ENCODE results near the gene MRPL48.
"Not testable (repeated sequence)": the region's sequence is repeated elsewhere in the genome, so short reads cannot be mapped to it uniquely, and the experiment has no call there.

The MRPL48 gene

DNA sequence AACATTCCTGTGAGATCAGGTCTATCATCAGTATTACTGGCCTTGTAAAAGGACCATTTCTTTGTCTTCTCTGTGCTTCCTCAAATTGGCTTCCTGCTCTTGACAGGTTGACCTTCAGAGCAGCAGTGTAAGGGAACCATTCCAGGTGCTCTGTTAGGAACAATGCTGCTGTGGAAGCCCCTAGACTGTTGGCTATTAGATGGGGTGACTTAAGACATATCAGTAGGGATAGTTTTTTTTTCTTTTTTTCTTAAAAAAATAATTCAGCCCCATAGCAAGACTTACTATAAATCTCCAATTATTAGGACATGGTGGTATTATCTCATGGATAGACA is 51.4 kb downstream of the MRPL48 start:
- DNase-seq (ENCODE audit: low spot score): no peak

DNA sequence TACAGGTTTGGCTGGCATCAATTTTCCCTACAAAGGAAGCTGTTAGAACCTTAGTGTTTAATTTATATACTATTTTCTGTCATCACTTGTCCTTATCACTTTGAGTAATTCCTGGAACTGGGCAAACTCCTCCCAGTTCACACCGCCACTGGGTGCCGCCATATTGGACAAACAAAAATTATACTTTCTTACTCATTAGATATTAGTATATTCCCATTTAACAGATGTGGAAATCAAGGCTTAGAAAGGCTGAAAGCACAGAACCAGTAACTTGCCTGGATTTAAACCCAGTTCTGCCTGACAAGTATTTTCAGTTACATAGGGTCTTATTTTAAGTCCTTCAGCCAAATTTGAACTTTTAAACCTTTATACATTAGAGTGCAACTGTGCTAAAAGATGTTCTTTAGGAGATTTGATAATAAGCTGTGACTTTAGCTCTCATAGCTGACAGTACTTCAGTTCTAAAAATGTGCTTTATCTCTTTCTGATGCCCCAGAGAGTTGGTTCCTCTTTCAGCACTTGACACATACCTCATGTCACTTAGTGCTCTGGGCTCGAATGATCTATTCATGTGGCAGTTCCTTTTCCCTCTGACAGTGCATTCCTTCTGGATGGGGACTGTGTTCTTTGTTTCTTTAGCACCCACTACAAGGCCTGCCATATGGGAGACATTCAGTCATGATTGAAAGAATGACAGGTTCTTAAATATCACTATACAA is 63.5 kb downstream of the MRPL48 start:
- no peak for DNase-seq (ENCODE audit: low spot score)

DNA sequence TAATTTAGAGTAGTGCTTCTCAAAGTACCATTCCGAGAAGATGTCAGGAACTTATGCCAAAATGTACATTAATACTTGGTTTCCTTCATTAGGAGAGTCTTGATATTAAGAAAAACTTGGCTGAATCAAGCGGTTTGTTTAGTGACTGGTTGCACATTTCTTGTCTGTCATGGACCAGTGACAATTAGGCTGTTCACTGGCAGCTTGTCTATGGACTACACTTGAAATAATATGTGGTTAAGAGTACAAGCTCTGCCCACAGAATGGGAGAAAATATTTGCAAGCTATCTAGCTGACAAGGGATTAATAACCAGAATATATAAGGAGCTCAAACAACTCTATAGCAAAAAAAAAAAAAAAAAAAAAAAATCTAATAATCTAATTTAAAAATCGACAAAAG is 64.4 kb downstream of the MRPL48 start:
- no peak for DNase-seq (ENCODE audit: low spot score)

DNA sequence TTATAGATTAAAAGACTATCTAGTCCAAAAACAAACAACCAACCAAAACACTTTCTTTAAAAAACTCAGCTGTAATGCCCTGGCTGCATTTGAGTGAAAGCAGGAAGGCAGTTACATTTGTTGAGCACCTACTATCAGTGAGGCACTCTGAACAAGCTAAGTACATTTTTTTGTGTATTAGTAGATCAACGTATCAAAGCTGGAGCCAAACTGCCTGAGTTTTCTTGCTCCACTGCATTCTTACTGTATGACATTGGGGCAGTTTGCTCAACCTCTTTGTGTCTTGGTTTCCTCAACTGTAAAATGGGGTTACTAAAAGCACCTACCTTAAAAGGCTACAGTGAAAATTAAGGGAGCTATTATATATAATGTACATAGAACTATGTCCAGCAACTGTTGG is 67.0 kb downstream of the MRPL48 start:
- DNase-seq (ENCODE audit: low spot score): no peak

DNA sequence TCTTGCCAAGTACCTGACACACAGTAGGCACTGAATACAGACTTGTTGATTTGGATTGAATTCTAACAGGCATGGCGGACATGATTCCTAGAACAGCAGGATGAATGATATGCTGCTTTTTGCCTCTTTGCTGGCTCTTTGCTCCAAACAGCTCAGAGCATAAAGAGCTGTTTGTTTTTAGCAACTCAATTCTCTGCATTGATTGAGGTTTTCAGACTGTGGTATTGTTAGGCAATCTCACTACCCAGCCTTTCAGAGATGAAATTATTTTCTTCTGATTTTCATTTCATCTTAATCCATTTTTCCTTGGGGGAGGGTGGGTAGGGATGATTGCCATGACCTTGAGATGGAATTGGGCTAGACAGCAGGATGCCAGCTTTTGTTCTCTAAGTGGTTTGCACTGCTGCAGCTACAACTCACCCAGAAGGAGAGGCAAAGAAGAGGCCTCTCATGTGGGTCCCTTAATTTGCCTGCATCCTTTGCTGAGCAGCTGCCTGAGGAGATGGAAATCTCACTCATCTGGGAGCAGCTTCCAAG is 68.4 kb downstream of the MRPL48 start:
- DNase-seq (ENCODE audit: low spot score): no peak

DNA sequence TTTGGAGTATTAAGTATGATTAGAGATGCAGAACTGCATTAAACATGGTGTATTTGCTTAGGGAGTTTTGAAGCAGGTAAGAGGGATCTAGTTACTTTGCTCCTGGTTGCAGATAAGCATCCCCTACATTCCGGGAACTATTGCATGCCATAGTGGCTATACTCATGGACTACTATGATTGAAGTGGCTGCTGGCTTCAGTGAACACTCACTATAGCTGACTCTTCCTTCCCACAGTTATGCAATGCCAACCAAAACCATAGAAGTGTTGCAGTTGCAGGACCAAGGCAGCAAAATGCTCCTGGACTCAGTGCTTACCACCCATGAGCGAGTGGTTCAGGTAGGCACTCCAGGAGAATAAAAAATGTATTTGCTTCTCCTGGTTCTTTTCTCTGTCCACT is 72.0 kb downstream of the MRPL48 start:
- no peak for DNase-seq (ENCODE audit: low spot score)

DNA sequence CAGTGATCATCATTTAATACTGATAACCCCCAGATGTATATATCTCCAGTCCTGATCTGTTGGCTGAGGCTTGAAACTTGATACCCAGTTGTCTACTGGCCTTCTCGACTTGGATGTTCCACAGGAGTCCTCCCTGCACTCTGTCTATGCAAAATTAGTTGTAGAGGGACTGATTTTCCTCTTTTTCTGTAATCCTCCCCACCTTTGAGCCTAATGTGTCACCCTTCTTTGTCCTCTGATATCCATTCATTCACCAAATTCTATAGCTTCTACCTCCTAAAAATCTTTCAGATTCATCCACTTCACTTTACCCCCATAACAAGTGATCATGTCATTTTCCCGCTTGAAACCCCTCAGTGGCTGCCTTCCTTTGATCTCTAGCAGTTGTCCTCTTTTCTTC is 72.5 kb downstream of the MRPL48 start:
- DNase-seq (ENCODE audit: low spot score): no peak

DNA sequence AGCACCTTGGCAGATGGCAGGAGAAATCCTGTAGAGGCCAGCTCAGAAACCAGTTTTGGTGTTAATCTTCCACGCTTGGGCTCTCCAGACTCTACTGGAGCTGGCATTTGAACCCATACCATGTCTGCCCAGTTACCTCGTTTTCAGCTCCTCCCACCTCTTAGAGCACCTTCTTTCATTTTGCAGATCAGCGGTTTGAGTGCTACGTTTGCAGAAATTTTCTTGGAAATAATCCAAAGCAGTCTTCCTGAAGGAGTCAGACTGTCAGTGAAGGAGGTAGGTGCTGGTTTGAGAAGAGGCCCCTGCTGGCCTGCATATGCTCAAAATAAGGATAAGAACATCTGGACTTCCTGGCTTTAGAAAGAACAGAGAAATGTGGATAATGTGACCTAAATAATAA is 75.3 kb downstream of the MRPL48 start:
- DNase-seq (ENCODE audit: low spot score): no peak

DNA sequence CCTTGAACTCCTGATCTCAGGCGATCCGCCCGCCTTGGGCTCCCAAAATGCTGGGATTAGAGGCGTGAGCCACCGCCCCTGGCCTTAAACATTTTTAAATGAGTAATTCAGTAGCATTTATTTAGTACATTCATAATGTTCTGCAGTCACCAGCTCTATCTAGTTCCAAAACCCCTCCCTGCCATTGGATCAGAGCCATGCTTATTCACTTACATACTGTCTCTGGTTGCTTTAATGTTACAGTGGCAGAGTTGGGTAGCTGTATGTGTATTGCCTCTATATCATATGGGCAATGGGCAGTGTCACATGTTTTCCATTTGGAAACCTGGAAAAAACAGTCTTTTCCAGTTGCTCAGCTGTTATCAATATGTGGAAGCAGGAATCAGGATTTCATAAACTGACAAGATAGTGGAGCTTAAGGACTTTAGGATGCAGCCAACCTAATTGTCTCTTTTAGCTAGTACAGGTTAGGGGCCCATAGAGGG is 78.5 kb downstream of the MRPL48 start:
- no peak for DNase-seq (ENCODE audit: low spot score)

DNA sequence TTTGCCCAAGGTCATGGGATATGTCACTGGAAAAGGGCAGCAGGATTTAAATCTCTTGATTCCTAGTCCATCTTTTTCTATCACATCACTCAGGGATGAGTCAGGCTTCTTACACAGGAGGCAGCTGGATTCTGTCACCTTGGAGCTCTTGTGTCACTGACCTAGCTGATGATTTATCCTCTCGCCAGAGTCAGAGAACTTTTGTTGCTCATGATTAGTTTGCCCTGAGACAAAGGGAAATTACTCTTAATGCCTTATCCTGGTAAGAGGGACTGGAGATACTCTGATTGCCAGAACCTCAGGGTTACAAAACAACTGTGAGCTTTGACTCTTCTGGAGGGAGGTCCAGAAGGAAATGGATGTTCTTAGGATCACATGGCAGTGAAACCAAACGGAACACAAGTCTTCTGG is 78.9 kb downstream of the MRPL48 start:
- peak; percentile 22 for DNase-seq (ENCODE audit: low spot score)

DNA sequence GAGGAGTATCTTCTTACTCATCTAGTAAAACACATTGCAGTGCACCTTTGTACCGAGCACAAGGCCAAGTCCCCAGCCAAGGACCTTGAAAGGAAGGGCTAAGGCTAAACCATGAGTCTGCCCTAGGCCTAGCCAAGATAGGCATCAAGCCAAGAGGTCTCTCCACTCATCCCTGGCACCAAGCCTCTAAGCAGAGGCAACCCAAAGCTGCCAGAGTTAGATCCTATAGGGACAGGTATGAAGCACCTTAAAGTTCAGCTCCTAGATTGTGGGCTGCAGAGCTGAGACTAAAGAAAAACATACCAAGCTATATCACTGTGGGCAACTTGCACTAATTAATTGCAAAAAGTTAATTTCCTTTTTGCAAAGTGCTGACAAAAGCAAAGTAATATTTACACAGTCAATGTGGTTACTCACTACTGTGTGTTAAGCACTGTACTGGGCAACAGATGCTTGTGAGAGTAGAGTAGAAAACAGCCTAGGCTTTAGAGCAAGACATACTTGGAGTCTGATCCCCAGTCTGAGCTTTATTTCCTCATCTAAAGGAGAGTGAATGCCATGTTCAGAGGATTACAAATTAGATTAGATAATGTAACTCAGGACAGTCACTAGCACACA is 81.8 kb downstream of the MRPL48 start:
- DNase-seq (ENCODE audit: low spot score): peak; percentile 14

DNA sequence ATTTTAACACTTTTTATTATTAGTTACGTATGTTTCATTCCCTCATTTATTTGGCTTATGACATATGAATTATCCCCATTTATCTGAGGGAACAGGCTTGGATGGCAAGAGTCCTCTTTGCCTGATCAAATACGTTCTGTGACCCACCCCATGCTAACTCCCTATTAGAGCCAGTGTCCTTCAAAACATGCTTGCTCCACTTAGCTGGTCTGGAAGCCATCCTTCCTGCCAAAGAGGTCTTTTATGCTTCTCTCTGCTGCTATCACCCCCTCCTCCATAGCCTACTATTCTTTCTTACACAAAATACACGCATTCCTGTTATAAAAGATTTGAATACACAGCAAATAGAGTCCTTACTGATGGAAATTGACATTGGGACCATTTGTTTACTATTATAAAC is 82.6 kb downstream of the MRPL48 start:
- no peak for DNase-seq (ENCODE audit: low spot score)

DNA sequence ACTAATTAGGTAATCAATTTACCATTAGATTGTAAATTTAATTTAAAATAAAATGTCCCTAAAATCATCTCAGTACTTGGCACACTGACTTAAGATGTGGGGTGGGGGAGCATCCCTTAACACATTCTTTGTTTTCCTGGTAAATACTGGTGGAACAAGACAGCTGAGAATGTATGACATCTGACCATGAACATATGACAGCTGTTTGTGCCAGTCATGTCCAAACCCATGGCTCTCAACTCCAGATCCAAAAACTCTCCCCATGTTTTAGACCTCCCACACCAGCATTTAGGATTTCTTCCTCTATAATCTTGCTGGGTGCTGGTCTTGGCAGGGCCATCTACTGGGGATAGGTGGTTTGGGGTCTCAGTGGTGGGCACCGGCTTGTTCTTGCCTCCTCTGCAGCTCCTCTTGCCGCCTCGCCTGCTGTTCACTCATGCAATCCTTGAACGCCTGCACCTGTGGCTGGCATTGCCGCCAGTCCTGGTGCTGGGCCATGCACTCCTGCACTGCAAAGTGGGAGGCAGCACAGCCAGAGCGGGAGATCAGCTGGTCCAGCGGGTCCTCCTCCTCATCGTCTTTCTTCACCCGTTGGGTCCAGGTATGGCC is 85.2 kb downstream of the MRPL48 start:
- no peak for DNase-seq (ENCODE audit: low spot score)

DNA sequence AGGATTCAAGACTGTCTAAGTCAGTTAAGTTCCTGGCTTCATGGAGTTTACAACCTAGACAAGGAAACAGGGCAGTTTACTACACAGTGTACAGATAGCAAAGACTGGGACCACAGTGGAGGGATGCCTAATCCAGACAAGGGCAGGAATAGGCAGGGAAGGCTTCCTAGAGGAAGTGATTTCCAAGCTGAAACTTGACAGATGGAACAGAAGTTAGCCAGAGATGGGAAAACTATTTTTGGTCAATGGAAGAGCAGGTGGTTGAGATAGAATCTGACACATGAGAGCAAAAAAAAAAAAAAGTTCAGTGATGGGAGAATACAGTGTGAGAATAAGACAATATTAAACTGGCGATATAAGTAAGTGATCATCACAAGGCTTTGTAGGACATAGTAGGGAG is 87.7 kb downstream of the MRPL48 start:
- no peak for DNase-seq (ENCODE audit: low spot score)

DNA sequence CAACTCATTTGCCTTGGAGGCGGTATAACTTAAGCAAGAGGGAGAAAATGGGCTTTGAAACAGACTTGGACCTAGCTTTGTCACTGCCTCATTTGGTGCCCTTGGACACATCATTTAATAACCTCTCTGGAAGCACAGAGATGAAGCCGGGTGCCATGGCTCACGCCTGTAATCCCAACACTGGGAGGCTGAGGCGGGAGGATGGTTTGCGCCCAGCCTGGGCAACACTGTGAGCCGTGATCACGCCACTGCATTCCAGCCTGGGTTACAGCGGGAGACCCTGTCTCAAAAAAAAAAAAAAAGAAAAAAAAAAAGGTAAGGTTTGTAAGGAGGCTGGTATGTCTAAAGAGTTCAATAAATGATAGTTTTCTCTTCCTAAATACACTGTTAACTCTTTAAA is 88.2 kb downstream of the MRPL48 start:
- DNase-seq (ENCODE audit: low spot score): no peak

DNA sequence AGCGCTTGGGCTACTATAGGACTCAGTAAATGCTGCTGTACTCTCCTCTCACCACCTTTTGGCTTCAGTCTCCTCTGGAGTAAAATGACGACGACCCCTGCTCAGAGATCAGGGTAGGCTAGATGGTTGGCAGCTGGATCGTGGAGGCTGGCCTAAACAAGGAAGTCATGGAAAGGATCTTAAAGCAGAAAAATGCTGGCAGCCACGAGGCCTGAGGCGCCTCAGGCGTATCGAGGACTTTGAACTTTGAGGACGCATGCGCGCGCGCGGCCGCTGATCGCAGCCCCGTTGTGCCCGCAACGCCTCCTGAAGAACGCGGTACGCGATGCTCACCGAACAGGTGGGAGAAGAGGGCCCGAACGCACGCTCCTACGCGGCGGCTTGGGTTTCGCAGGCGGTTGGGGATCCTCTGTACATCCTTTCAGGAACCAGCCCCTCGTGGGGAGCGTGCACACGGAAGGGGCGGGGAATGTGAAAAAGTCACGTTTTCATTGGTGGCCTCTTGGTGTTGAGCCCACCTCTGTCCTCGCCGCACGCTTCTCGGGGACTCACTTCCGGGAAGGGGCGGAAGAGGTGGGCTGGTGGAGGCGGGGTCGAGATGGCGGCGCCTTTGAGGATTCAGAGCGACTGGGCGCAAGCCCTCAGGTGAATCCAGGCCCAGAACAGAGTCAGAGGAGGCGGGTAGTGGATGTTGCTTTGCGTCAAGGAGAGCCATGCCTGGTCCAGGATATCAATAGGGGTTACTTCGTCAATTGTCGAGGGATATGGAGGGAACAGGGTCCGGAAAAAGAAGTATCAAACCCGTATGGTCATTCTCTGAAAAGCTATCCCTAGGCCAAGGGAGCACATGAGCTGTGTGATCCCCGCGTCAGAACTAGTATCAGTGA is 89.0 kb downstream of the MRPL48 start, which contains the start of the genes COA4 and PAAF1:
TSS of gene COA4 (minus strand) at position 423 of the 887 bp plus-strand sequence. CDS start 3,468 bp downstream, outside the sequence.
TSS of gene PAAF1 (plus strand) at position 576 of the 887 bp plus-strand sequence. CDS start at position 599, 23 bp downstream.
- DNase-seq (ENCODE audit: low spot score): peak; percentile 99

DNA sequence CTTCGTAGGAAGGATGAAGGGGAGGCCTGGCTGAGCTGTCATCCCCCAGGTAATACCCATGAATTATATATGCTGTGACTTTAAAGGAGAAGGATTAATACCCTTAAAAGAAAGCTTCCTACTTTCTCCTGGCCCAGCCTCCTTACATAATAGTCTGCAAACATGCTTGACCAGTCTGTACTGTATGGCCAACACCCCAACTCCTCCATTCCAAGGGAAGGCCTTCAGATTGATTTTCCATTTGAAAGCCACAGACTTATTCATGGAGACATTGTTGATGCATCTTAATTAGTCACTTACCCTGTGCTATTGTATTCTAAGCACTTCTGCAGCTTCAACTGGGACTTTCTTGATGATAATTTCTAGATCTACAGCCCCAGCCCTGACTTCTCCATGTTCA is 91.1 kb downstream of the MRPL48 start:
- no peak for DNase-seq (ENCODE audit: low spot score)

DNA sequence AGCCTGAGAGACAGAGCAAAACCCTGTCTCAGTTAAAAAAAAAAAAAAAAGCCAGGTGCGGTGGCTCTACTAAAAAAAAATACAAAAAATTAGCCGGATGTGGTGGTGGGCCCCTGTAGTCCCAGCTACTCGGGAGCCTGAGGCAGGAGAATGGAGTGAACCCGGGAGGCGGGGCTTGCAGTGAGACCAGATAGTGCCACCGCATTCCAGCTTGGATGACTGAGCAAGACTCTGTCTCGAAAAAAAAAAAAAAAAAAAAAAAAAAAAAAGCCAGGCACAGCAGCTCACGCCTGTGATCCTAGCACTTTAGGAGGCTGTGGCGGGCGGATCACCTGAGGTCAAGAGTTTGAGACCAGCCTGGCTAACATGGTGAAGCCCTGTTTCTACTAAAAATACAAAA is 92.8 kb downstream of the MRPL48 start:
- not testable (repeated sequence) for DNase-seq (ENCODE audit: low spot score)

DNA sequence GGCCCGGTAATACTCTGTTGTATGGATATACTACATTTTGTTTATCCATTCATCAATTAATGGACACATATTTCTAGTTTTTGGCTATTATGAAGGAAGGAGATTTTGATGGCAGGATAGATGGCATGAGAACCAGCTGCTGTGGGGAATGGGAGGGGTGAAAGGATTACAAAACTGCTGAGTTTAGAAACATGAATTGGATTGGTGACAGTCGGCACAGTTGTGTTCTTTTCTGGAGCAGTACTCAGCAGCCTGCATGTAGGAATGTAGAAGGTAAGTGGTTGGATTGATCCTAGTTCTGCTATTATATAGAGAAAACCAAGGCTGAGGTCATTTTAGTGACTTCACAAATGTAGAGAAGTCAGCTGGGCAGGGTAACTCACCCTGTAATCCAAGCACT is 96.2 kb downstream of the MRPL48 start:
- no peak for DNase-seq (ENCODE audit: low spot score)

DNA sequence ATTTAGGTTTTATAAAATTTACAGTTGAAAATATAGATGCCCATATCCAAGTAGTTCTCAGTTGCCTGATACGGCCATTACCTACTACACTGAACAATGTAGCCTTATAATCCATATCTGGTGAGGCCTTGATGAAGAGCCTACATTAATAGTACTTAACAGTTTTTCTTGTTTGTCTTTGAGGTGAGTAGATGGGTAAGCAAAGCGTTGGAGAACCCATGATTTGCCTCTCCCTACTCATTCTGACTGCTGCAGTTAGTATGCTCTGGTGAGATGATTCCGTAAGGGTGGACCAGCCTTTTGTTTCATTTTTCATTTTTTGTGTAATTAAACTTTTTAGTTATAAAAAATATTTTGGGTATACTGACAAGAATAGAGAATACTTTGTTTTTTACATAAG is 100.6 kb downstream of the MRPL48 start:
- DNase-seq (ENCODE audit: low spot score): no peak

DNA sequence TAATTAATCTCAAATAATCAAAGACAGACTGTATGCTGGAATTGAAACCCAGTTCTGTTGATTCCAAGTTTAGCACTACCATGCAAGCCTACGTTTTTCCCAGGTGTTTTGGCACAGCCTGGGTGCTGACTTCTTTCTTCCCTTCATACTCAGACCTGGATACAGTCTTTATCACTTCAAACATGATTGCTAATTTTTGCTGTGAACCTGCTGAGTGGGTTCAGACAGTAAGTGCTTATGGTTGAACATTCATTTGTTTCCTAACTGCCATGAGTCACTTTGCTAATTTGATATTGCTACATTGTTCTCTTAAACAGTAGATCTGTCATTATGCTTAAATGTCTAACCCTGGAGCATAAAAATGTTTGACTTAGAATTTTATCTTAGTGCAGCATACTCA is 101.3 kb downstream of the MRPL48 start:
- no peak for DNase-seq (ENCODE audit: low spot score)

DNA sequence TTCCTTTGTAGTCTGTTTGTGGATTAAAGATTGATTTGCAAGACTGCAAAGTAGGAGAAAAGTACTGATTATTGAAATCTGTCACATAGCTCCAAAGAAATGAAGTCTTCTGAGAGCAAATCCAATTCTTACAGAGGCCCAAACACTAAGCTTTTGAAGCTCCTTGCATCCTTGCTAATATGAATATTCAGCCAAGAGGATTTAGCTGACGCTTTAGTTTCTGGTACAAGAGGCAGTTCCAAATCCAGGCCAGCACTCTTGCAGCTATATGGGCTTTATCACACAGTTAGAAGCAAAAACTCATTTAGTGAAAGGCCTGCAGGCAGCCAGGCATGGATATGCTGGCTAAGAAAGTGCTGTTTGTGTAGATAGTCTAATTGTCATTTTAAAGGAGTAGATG is 101.9 kb downstream of the MRPL48 start:
- no peak for DNase-seq (ENCODE audit: low spot score)
